HG03571 (cell line): ENCODE measurements around the gene RRH.

Experiments used
- ATAC-seq: cut with Tn5 transposase; IDR thresholded peaks from one replicate; pipeline ENCODE4 v1.9.1; 2021; ENCODE audit not compliant: unreplicated experiment

RRH gene

DNA sequence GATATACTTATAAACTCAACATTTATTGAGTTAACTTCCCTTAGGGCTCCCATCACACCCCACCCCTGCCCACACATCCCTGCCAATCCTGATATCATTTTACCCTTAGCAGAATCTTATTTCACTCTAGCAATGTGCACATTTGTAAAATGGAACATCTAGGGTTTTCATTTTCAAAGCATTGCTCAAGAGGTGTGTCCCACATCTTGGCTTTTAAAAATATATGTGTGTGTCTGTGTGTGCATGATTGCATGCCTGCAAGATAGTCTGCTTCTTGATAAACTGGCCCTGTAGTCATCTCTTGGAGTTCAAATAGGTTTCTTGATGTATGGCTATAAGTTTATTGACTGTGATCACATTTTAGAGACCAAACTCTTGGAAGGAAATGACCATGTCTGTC is 58.5 kb downstream of the RRH start:
- no peak for ATAC-seq

DNA sequence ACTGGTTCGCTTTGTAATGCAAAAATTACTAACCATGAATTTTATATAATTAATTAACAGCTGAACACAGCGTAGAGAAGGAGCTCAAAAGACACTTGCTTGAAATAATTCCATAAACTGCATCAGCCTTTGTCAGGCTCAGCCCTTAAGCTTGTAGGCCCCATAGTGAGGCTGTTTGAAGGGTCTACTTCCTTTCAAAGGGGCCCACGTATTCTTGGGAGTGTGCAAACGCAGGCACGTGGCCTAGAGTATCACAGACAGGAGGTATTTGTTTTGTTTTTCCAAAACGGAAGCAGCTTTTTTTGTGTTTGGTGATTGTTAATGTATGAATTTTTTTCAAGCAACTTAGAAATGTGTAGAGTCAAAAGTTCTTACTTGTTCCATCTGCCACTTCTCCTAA is 59.3 kb downstream of the RRH start:
- ATAC-seq, result no peak

DNA sequence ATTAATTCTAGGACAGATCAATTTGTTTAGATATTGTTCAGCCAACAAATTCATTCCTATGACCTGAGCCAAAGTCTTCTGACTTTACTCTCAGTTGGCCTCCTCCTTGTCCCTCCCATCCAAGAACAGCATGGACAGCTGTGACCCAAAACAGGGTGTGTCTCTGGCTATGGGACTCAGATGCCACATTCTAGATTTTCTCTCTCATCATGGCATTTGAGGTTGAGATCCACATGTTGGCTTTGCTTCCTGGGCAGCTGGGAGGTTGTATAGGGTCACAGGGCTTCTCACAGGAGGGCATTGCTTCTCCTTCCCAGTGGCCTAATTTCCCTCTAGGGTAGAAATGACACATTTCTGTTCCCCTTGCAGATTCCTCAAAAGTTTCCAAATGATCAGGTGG is 62.3 kb downstream of the RRH start:
- ATAC-seq, result no peak
